Suprapubic skin (tissue), 4 donors: ENCODE measurements around the gene NUDT1. TPM values are rescaled to one million over a fixed set of nuclear protein-coding genes. Genes with fewer than 3 reads are reported as not detected.

Experiments
- DNase-seq, 2 donors: peaks; one replicate each; pipeline ENCODE4 v3.0.0-alpha.2; 2019; ENCODE audit warnings: low spot score in 2 of 2
- H3K27ac ChIP-seq: fragments of 200-600 bp; sonication (generic); one replicate; pipeline ENCODE4 v1.5.1; 2019
- H3K27me3 ChIP-seq: fragments of 200-600 bp; sonication (generic); one replicate; pipeline ENCODE4 v1.5.1; 2019
- H3K36me3 ChIP-seq: fragments of 200-600 bp; sonication (generic); one replicate; pipeline ENCODE4 v1.5.1; 2019
- H3K4me1 ChIP-seq: fragments of 200-600 bp; sonication (generic); one replicate; pipeline ENCODE4 v1.5.1; 2019
- H3K4me3 ChIP-seq: fragments of 200-600 bp; sonication (generic); one replicate; pipeline ENCODE4 v1.5.1; 2019; ENCODE audit warnings: mild to moderate bottlenecking
- H3K9me3 ChIP-seq: fragments of 200-600 bp; sonication (generic); one replicate; pipeline ENCODE4 v1.5.1; 2019
- EP300 ChIP-seq: sonication (generic); formaldehyde crosslinking; IDR thresholded peaks from one replicate; pipeline ENCODE4 v1.6.1; 2017; ENCODE audit warnings: antibody characterized with exemption
- POLR2A ChIP-seq, 2 donors: fragments of 450-650 bp; IDR thresholded peaks; one replicate each; pipeline ENCODE4 v1.6.1; 2017; ENCODE audit warnings: antibody characterized with exemption in 2 of 2, mild to moderate bottlenecking in 2 of 2, moderate library complexity in 2 of 2
- POLR2AphosphoS5 ChIP-seq, 3 donors: sonication (generic); formaldehyde crosslinking; IDR thresholded peaks; one replicate each; pipeline ENCODE4 v1.6.1; 2017; ENCODE audit warnings: antibody characterized with exemption in 3 of 3
- WGBS: methylation state at CpG from one replicate; pipeline ENCODE4 v1.1.5; 2018; 5-methylcytosine and 5-hydroxymethylcytosine counted together
- total RNA-seq, 4 donors: library from RNA; depleted of rRNA; stranded (reverse); fragments of >200 nt; gene quantifications; one replicate each; pipeline ENCODE4 v1.1.0, GENCODE V29; 2016
- TF ChIP-seq, protein P1 (sequence below), 2 donors: fragments of 200-600 bp in 1 of 2; fragments of 450-650 bp in 1 of 2; sonication (generic) in 1 of 2; IDR thresholded peaks; one replicate each; pipeline ENCODE4 v1.5.1; 2016 to 2019; ENCODE audit warnings: antibody characterized with exemption in 2 of 2, mild to moderate bottlenecking in 1 of 2, moderate library complexity in 1 of 2

Gene NUDT1
- total RNA-seq, 4 donors from 2014 or later = 24.1 to 39.4 (median 28.3) TPM

DNA sequence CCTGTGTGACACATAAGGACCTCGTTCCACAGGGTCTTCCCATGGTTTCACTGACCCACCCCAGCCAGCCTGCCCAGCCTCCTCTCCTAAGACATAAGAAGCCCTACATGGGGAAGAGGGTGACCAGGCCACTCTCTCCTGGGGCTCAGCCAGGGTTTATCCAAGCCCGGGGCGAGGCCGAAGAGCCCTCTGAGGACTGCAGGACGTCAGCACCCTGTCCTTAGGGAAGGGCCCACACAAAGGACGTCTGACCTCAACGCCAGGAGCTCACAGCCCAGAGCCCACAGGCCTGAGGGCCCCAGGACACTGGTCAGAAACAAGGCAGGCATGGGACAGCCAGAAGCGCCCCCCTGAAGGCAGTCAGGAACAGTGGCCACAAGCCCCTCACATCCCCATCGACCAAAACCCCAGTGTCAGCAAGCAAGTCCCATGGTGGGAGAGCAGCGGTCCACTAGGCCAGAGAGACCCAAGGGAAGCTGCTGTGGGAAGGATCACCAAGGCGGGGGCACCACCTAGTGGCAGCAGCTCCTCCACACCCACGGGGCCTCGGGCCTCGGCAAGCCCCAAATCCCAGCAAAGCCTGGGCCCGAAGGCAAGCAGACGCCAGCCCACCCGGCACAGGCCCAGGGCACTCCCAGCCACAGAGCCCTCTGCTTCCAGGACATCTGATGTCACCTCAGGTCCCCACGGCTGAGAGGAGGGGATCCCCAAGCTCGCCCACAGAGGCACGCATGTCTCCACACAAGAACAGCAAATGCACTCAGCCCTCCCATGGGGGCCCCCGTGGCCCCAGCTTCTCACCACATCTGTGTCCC is 32.7 kb upstream of the NUDT1 start:
- DNase-seq = peak in 1 of 2 donors; percentile 79
- TF ChIP-seq, protein P1, sequence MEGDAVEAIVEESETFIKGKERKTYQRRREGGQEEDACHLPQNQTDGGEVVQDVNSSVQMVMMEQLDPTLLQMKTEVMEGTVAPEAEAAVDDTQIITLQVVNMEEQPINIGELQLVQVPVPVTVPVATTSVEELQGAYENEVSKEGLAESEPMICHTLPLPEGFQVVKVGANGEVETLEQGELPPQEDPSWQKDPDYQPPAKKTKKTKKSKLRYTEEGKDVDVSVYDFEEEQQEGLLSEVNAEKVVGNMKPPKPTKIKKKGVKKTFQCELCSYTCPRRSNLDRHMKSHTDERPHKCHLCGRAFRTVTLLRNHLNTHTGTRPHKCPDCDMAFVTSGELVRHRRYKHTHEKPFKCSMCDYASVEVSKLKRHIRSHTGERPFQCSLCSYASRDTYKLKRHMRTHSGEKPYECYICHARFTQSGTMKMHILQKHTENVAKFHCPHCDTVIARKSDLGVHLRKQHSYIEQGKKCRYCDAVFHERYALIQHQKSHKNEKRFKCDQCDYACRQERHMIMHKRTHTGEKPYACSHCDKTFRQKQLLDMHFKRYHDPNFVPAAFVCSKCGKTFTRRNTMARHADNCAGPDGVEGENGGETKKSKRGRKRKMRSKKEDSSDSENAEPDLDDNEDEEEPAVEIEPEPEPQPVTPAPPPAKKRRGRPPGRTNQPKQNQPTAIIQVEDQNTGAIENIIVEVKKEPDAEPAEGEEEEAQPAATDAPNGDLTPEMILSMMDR (IDR thresholded peaks at IDR 0.05) = peak; percentile 46 to 74
- TF ChIP-seq EP300 = no peak
- no peak overlapping the region for H3K27ac ChIP-seq
- H3K4me3 ChIP-seq = no peak overlapping the region
- WGBS = 61% methylated on average over 18 of the region's 21 CpGs
- no peaks in the 10 kb centered on the region for H3K27me3 ChIP-seq
- H3K4me1 ChIP-seq = no peaks in the 10 kb centered on the region
- H3K36me3 ChIP-seq = peaks cover 53% of the 10 kb centered on the region
- no peaks in the 10 kb centered on the region for H3K9me3 ChIP-seq

DNA sequence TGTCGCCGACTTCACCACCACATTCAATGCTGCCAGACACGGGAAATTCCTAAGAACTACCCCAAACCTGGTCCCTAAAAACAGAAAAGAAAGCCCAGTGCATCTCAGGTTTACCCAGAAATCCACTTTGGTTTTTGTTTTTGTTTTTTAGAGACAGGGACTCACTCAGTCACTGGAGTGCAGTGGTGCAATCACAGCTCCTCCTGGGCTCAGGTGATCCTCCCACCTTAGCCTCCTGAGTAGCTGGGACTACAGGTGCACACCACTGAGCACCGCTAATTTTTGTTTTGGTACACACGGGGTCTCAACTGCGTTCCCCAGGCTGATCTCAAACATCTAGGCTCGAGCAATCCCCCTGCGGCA is 32.1 kb upstream of the NUDT1 start:
- Histone ChIP-seq H3K36me3 (peaks cover 59% of the 10 kb centered on the region), H3K4me1 (no peaks in the 10 kb centered on the region), H3K9me3 (no peaks in the 10 kb centered on the region), H3K27me3 (no peaks in the 10 kb centered on the region), H3K27ac (no peak overlapping the region), H3K4me3 (no peak overlapping the region)
- DNase-seq = no peak
- TF ChIP-seq EP300 (no peak), POLR2AphosphoS5 (IDR thresholded peaks at IDR 0.05) (no peak), POLR2A (IDR thresholded peaks at IDR 0.05) (no peak)
- TF ChIP-seq, protein P1 (IDR thresholded peaks at IDR 0.05) = no peak
- WGBS = 87% methylated on average over 7 of the region's 8 CpGs

DNA sequence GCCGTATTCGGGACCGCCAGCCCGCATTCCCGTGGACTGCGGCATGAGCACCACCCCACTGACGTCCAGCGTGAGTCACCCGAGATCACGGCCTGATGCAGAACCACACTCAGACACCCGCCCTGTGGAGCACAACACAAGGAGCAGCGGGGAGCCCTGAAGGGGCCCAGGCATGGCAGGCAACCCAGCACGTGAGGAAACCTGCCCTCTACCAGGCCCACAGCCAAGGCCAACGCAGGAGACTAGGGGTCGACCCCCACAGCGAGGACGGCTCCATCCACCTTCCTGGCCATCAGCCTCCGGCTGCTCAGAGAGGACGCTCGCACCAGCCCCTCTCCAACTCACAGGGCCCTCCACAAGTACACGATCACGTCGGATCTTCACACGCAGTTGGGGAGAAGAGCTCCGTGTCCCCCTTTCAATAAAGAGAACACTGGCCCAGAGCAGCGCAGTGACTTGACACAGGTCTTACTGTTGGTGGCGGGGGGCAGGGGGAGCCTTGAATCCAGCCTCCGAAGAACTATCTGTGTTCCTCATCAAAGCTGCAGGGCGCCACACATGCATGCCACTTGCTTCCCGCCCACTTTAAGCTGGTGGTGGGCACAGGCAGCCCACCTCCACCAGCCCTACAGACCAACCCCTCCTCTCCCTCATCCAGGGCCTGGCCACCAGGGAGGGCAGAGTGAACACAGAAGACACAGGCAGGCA is 31.3 kb upstream of the NUDT1 start:
- no peaks in the 10 kb centered on the region for H3K4me1 ChIP-seq
- peaks cover 67% of the 10 kb centered on the region for H3K36me3 ChIP-seq
- TF ChIP-seq, protein P1 (IDR thresholded peaks at IDR 0.05) = no peak
- TF ChIP-seq POLR2A (IDR thresholded peaks at IDR 0.05) (no peak), EP300 (no peak), POLR2AphosphoS5 (IDR thresholded peaks at IDR 0.05) (no peak)
- no peak overlapping the region for H3K27ac ChIP-seq
- H3K9me3 ChIP-seq = no peaks in the 10 kb centered on the region
- WGBS = 88% methylated on average over 18 of the region's 30 CpGs
- peak in 1 of 2 donors; percentile 48 for DNase-seq
- no peaks in the 10 kb centered on the region for H3K27me3 ChIP-seq
- H3K4me3 ChIP-seq = no peak overlapping the region

DNA sequence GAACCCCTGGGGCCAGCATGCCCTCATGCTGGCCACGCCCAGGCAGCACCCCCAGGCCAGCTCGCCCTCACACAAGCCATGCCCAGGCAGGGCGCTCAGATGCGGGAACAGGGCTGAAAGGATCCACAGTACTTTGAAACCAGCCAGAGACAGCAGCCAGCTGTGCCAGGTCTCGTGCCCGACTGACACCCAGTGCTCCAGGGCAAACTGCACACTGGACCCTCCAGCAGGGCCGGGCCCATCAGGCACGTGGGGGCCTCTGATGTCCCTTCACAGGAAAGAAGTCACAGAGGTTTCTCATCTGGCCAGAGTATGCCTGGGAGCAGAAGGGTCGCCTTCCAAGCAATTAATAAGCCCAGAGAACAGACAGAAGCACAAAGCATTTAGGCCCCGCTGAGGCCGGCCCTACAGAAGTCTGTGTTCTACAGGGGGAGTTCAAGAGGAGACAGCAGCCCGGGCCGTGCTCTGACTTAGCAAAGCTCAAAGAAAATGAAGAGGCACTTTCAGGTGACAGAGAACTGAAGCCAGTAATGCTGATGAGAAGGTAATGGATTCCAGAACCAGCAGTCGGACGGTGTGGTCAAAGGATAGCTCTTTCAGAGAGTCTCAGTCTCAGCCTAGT is 30.7 kb upstream of the NUDT1 start:
- Histone ChIP-seq H3K36me3 (peaks cover 73% of the 10 kb centered on the region), H3K27ac (no peak overlapping the region), H3K4me1 (no peaks in the 10 kb centered on the region), H3K9me3 (no peaks in the 10 kb centered on the region), H3K4me3 (no peak overlapping the region), H3K27me3 (no peaks in the 10 kb centered on the region)
- DNase-seq = no peak
- no peak for TF ChIP-seq POLR2A (IDR thresholded peaks at IDR 0.05)
- TF ChIP-seq, protein P1 (IDR thresholded peaks at IDR 0.05) = no peak
- TF ChIP-seq EP300 = no peak
- no peak for TF ChIP-seq POLR2AphosphoS5 (IDR thresholded peaks at IDR 0.05)
- 79% methylated on average over 7 of the region's 15 CpGs for WGBS

DNA sequence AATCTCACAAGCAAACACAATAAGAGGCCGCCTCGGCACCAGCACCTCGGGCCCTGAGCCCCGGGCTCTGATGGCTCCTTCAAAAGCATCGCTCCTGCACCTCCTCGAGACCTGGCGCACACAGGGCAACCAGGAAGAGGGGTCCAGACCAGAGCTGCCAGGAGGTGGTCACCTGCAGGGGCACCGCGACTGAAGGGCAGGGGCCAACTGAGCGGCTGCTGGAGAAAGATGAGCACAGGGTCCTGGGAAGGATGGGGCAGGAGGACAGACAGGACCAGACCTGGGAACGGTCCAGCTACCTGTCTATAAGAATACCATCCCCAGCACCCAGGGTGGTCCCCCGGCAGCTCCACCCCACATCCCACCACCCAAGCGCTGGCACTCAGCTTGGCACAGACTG is 30.1 kb upstream of the NUDT1 start:
- Histone ChIP-seq H3K27ac (no peak overlapping the region), H3K4me3 (no peak overlapping the region), H3K27me3 (no peaks in the 10 kb centered on the region), H3K36me3 (peaks cover 79% of the 10 kb centered on the region), H3K9me3 (no peaks in the 10 kb centered on the region), H3K4me1 (no peaks in the 10 kb centered on the region)
- DNase-seq = no peak
- TF ChIP-seq POLR2AphosphoS5 (IDR thresholded peaks at IDR 0.05) = no peak
- no peak for TF ChIP-seq EP300
- no peak for TF ChIP-seq POLR2A (IDR thresholded peaks at IDR 0.05)
- TF ChIP-seq, protein P1 (IDR thresholded peaks at IDR 0.05) = no peak
- WGBS = 95% methylated on average over 9 of the region's 13 CpGs
